HepG2 (cell line): ENCODE measurements around the gene KCTD19. TPM values are rescaled to one million over a fixed set of nuclear protein-coding genes. Genes with fewer than 3 reads are reported as not detected.

Source experiments
- ATAC-seq: fragments of 200-7000 bp; cut with Tn5 transposase; 3 replicates; pipeline ENCODE4 v1.9.1; 2020; ENCODE audit warnings: mild to moderate bottlenecking, moderate library complexity
- BruUV-seq: library from RNA; stranded (reverse); fragments of 400-500 nt; replicated peaks from 2 replicates; lab custom pipeline; 2021; lab: Mats Ljungman, UMichigan
- CTCF ChIA-PET: fragments of 300-600 bp; formaldehyde crosslinking; extraction: SDS; loops from one replicate; lab custom pipeline; 2021; ENCODE audit warnings: low total read pairs, inconsistent platforms, low intra/inter-chr PET ratio; lab: Yijun Ruan, JAX
- POLR2A ChIA-PET: fragments of 350-600 bp; sonication (Branson Sonifier 250); formaldehyde crosslinking; loops from one replicate; lab custom pipeline; 2020; ENCODE audit warnings: antibody characterized with exemption, inconsistent platforms; lab: Yijun Ruan, JAX
- DNase-seq: peaks from one replicate; pipeline ENCODE4 v3.0.0-alpha.2; 2015; ENCODE audit warnings: low spot score
- FAIRE-seq: peaks from 3 replicates; lab custom pipeline; 2011; peaks lifted over from hg19 to GRCh38; lab: Jason Lieb, UNC
- H2AFZ ChIP-seq: one replicate; pipeline ENCODE4 v1.6.1; 2011; ENCODE audit warnings: low read length, inconsistent platforms
- H3K27ac ChIP-seq: fragments of 300-600 bp; 3 replicates; pipeline ENCODE4 v1.8.0; 2011; ENCODE audit warnings: mixed run types, mild to moderate bottlenecking, mixed read lengths, low read length, inconsistent platforms; ENCODE audit not compliant: insufficient read depth; ENCODE audit errors: extremely low read length
- H3K27me3 ChIP-seq, 2 experiments: fragments of 200-600 bp in 1 of 2; 2 replicates in 1 of 2; 3 replicates in 1 of 2; pipeline versions ENCODE4 v1.6.0 to v1.8.0; 2011; ENCODE audit warnings: low read length in 2 of 2, mild to moderate bottlenecking in 2 of 2, moderate library complexity in 2 of 2, inconsistent platforms in 1 of 2; ENCODE audit not compliant: insufficient read depth in 2 of 2, control insufficient read depth in 1 of 2
- H3K36me3 ChIP-seq, 2 experiments: fragments of 200-600 bp in 1 of 2; replicated peaks in 1 of 2; 2 replicates in 1 of 2; 3 replicates in 1 of 2; pipeline versions ENCODE4 v1.5.1 to v1.8.0; 2011; ENCODE audit warnings: low read length in 2 of 2, inconsistent platforms in 1 of 2; ENCODE audit not compliant: insufficient read depth in 2 of 2, control insufficient read depth in 1 of 2
- H3K4me1 ChIP-seq: 2 replicates; pipeline ENCODE4 v1.5.1; 2012; ENCODE audit warnings: low read length, inconsistent platforms; ENCODE audit not compliant: insufficient read depth
- H3K4me2 ChIP-seq: 2 replicates; pipeline ENCODE4 v1.6.0; 2011; ENCODE audit warnings: low read depth, low read length, inconsistent platforms
- H3K4me3 ChIP-seq, 3 experiments: fragments of 200-600 bp in 1 of 3; sonication (generic), shearing (Covaris generic) in 1 of 3; replicated peaks in 1 of 3; 2 replicates each; pipeline ENCODE4 v1.5.1; 2011 to 2016; ENCODE audit warnings: low read length in 3 of 3, inconsistent platforms in 2 of 3, low read depth in 2 of 3, mild to moderate bottlenecking in 2 of 3, control low read depth in 1 of 3, mixed read lengths in 1 of 3; ENCODE audit not compliant: insufficient read depth in 1 of 3
- H3K79me2 ChIP-seq: one replicate; pipeline ENCODE4 v1.6.1; 2011; ENCODE audit warnings: low read length, inconsistent platforms; ENCODE audit not compliant: insufficient read depth
- H3K9ac ChIP-seq: 2 replicates; pipeline ENCODE4 v1.6.0; 2011; ENCODE audit warnings: mild to moderate bottlenecking, low read depth, low read length, inconsistent platforms; ENCODE audit not compliant: insufficient read depth
- H3K9me3 ChIP-seq: 2 replicates; pipeline ENCODE4 v1.5.1; 2012; ENCODE audit warnings: mild to moderate bottlenecking, low read length
- H4K20me1 ChIP-seq: 2 replicates; pipeline ENCODE4 v1.6.0; 2011; ENCODE audit warnings: inconsistent platforms, mild to moderate bottlenecking, low read length, moderate library complexity; ENCODE audit not compliant: insufficient read depth
- ESRRA ChIP-seq: sonication (generic); formaldehyde crosslinking; IDR thresholded peaks from 2 replicates; pipeline ENCODE4 v1.5.1; 2020; ENCODE audit warnings: mild to moderate bottlenecking, low read depth, missing genetic modification reagents
- PAX8 ChIP-seq: sonication (generic); formaldehyde crosslinking; IDR thresholded peaks from 2 replicates; pipeline ENCODE4 v1.8.0; 2022; ENCODE audit warnings: mild to moderate bottlenecking, missing genetic modification reagents, borderline replicate concordance
- ZHX1 ChIP-seq: sonication (generic); formaldehyde crosslinking; IDR thresholded peaks from 2 replicates; pipeline ENCODE4 v1.8.1; 2022; ENCODE audit warnings: low read depth, mild to moderate bottlenecking, missing genetic modification reagents
- ZNF678 ChIP-seq: sonication (generic); formaldehyde crosslinking; IDR thresholded peaks from 2 replicates; pipeline ENCODE4 v1.4.0; 2020; ENCODE audit warnings: mild to moderate bottlenecking, missing genetic modification reagents
- WGBS: methylation state at CpG from one replicate; pipeline ENCODE4 v1.1.6; 2017; ENCODE audit warnings: low lambda C conversion rate; 5-methylcytosine and 5-hydroxymethylcytosine counted together
- in situ Hi-C: cut with HindIII; loops from 2 replicates; pipeline ENCODE4 v1.10.0; 2017; ENCODE audit warnings: low pct_unique_long_range_greater_than_20kb; ENCODE audit not compliant: extremely low pct_ligation_motif_present
- intact Hi-C: fragments of 100-400 bp; cut with micrococcal nuclease; formaldehyde crosslinking; loops from one replicate; pipeline ENCODE4 v1.10.0; 2022; ENCODE audit not compliant: unreplicated experiment
- polyA plus RNA-seq, 8 experiments: library from polyadenylated mRNA; depleted of rRNA in 3 of 8; stranded (reverse) in 7 of 8; unstranded in 1 of 8; fragments of >200 nt; fragmentation: Illumina TruSeq in 4 of 8; extraction: Trizol in 4 of 8; gene quantifications; 2 replicates each; pipeline versions ENCODE4 v1.2.1 to v1.2.3, GENCODE V29; 2011 to 2016; ENCODE audit warnings: low read depth in 4 of 8, missing spikeins in 1 of 8, mixed read lengths in 1 of 8; ENCODE audit not compliant: insufficient read depth in 1 of 8
- total RNA-seq, 5 experiments: library from RNA; depleted of rRNA; stranded (reverse); fragments of >200 nt; fragmentation: Illumina TruSeq; extraction: Trizol; gene quantifications; 2 replicates each; pipeline ENCODE4 v1.2.3, GENCODE V29; 2016; ENCODE audit warnings: low read depth in 1 of 5

The KCTD19 gene
- total and polyA plus RNA-seq, 2 of the 13 experiments (the other 11 are each of a cell fraction or from before 2014, with no cell fraction given): not detected

- TF ChIP-seq ZHX1 (CRISPR knock-in tag): no peak
- TF ChIP-seq PAX8 (CRISPR knock-in tag): no peak
- TF ChIP-seq ZNF678 (CRISPR knock-in tag): no peak
- no peak for TF ChIP-seq ESRRA
- TF ChIP-seq, all 625 proteins: peak for 0
- Histone ChIP-seq H3K9me3 (no peaks in the 10 kb centered on the region), H3K79me2 (no peaks in the 10 kb centered on the region), H3K27ac (no peak overlapping the region), H3K4me3 (no peak overlapping the region), H3K36me3 (no peaks in the 10 kb centered on the region), H3K4me1 (peaks cover 13% of the 10 kb centered on the region; the same call in 1 of the 2 replicates), H3K9ac (no peak overlapping the region), H2AFZ (no peak overlapping the region), H4K20me1 (no peaks in the 10 kb centered on the region), H3K4me2 (no peak overlapping the region), H3K27me3 (peaks cover 2 to 28% of the 10 kb centered on the region in 2 experiments; a peak in 3 of 5 replicates)
- ChIA-PET CTCF (no interaction called here), POLR2A (no interaction called here)
- FAIRE-seq: no peak
- ATAC-seq: no peak
- intact Hi-C loops: no loop called here
- no TSS peak for BruUV-seq
- 54% methylated on average over 3 of the region's 3 CpGs for WGBS
- in situ Hi-C loops: no loop called here
- DNase-seq: no peak
Measured at GRCh38 chr16:67310561-67310960, 16.0 kb downstream of the KCTD19 start.
